GM18909 (cell line): ENCODE data around the gene INO80.

ENCODE experiments used
- ATAC-seq: cut with Tn5 transposase; IDR thresholded peaks from one replicate; pipeline ENCODE4 v1.9.1; 2021; ENCODE audit warnings: mild to moderate bottlenecking; ENCODE audit not compliant: unreplicated experiment, poor library complexity

The INO80 gene

GRCh38 chr15:41006479-41006878 is 109.6 kb downstream of the INO80 start:
- ATAC-seq, result no peak

GRCh38 chr15:41004490-41004889 is 111.6 kb downstream of the INO80 start:
- no peak for ATAC-seq

DNA sequence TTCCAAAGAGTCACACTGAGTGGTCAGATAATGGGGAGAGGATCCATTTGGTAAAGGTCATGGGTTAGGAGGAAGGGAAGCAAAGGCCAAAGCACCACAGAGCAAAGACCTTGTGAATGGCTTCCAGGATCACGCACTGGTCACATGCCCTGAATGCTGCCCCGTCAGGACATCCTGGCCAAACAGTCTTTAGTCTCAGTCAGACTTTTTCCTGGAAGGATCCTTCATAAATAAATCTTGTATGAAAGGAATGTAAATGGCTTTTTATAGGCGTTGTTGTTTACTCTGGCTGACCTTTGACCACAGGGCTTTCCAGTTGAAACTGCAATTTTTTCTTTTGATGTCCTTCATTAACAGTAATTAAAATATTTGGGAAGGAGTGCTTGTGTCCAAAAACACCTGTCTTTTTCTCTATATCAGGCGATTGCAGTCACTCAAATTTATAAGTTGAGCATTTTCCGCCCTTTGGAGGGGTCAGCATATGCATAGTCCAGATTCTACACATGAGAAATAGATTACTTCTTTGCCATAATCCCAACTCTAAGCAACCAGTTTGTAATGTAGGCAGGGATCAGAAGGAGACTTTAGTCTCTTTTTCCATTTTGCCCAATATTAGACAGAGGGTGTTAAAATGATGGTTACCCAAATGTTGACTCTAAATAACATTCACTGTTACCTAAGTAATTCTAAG is 114.4 kb downstream of the INO80 start:
- ATAC-seq, result no peak

DNA sequence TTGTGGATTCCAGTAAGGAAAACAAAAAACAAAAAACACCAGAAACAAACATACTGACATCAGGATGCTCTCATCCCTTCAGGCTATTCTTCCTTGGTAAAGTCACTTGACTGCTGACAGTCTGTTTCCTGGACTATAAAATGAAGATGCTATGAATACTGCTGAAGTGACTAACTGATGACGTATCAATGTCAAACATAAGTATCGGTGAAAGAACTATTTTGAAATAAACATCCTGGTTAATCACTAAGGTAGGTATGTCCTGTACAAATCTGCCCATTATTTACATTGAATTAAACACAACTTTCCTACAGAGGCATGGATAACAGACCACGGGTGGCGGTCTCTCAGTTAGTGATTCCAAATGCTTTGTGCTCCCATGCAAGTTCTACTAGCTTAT is 116.9 kb downstream of the INO80 start:
- no peak for ATAC-seq

GRCh38 chr15:40995656-40996055 is 120.4 kb downstream of the INO80 start:
- no peak for ATAC-seq

- ATAC-seq, result no peak
Observed at GRCh38 chr15:40992825-40993224, 123.3 kb downstream of the INO80 start.

DNA sequence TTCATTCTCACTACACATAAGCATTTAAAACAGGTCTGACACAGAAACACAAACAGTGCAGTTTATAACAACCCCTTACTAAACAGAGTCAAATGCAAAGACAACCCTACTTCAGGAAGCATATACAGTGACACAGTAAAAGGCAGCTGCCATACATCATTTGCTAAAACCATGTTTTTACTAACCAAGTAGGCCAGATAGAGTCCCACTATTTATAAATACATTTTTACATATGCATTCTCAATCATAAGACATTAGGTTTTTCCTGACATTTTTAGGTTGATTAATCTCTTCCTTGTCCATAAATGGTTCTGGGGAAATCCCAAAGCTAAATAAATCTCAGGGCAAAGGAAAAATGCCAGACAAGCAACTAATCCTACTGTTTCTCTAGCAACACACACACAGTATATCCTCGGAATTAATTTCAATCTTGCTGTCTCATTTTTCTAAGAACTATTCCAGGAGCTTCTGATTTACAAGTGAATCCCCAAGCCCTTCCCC is 123.8 kb downstream of the INO80 start:
- no peak for ATAC-seq

DNA sequence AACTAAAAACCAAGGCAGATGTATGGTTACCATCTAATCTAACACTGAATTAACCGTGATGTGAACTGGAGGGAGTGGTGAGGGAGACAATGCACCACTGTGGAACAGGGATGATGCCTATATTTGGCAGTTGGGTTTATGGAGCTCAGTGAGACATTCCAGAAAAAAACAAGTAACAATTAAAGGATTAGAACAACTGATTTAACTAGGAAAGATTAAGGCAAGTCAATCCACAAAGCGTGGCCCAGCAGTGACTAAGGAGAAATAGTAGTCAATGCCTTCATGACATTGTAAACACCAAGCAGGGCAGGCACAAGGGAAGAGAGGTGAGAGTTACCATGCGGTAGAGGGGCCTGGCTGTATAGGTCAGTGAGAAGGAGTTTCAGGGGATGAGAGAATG is 124.7 kb downstream of the INO80 start:
- no peak for ATAC-seq

- no peak for ATAC-seq
Observed at GRCh38 chr15:40990789-40991188, 125.3 kb downstream of the INO80 start.

- ATAC-seq, result no peak
Observed at GRCh38 chr15:40990080-40990479, 126.0 kb downstream of the INO80 start.

- ATAC-seq, result no peak
Observed at GRCh38 chr15:40988156-40988555, 127.9 kb downstream of the INO80 start.

DNA sequence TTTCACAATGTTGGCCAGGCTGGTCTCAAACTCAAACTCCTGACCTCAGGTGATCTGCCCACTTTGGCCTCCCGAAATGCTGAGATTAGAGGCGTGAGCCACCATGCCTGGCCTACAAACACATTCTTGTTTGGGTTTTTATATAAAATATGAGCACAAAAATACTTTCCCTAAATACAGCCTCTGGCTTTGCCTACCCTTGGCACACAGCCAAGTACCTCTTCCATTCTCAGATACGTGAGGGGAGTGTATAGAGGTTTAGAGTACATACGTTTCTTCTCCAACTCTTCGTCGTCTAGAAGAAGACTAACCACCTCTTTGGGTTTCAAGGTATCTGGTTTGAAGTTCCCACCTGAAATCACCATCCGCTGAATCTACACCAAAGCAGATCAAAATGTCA is 129.3 kb downstream of the INO80 start:
- no peak for ATAC-seq

DNA sequence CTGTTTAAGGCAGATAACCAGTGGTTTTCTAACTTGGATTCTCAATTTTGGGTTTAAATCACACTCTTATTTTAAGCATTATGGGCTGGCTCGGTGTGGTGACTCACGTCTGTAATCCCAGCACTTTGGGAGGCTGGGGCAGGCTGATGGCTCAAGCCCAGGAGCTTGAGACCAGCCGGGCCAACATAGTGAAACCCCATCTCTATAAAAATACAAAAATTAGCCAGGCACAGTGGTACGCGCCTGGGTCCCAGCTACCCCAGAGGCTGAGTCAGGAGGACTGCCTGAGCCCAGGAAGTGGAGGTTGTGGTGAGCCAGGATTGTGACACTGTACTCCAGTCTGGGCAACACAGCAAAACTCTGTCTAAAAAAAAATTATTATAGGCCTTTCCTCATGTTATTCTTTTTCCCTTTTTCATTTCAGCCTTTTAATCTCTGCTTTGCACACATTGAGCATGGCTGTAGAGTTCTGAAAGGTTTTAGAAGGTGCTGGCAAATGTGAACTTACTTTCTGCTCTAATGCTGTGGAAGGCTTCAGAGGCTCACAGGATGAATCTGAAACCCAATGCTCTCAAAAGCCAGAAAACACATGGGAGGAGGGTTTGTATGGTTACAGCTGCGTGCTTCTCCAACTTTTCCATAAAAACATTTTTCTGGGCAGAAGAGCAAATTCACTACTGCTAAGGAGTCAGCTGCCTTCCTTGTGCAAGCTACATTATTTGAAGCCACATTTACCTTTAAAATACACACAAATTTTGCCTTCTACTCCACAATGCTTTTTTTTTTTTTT is 130.3 kb downstream of the INO80 start:
- ATAC-seq, result no peak

- no peak for ATAC-seq
Observed at GRCh38 chr15:40984964-40985363, 131.1 kb downstream of the INO80 start.

- ATAC-seq, result no peak
Observed at GRCh38 chr15:40984406-40984805, 131.7 kb downstream of the INO80 start.

DNA sequence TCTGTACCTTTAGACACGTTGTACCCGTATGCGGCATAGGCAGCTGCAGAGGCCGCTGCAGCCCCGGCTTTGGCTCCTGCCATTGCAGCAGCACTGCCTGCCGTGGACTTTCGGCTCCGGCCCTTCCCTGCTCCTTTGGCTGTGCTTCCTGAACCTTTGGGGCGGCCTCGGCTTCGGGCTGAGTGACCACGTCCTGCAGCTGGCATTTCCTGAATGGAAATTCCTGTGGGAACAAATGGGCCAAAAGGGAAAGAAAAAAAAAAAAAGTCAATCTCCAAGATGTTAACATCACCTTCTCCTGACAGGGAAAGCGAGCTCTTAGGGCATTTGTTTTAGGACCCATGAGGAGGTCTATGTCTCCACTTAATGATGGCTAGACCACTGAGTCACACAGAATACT is 133.2 kb downstream of the INO80 start:
- no peak for ATAC-seq

- ATAC-seq, result no peak
Observed at GRCh38 chr15:40981186-40981585, 134.9 kb downstream of the INO80 start.

- no peak for ATAC-seq
Observed at GRCh38 chr15:40978562-40978961, 137.5 kb downstream of the INO80 start.

DNA sequence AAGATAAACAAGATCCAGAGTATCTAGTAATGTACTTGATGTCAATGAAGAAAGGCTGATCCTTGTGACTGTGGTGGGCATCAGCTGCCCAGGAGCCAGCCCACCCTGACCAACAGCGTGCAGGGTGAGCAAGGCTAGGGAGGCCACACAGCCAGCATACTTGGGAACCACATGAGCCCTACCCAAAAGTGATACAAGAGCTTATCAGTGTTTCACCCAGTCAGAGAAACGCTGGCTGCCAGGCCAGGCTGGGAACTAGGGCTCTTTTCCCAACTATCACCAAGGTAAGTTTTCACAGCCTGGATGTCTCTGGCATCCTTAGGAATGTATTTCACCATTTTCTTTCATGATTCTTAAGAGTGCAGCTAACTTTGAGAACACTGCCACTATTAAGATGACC is 137.9 kb downstream of the INO80 start:
- ATAC-seq, result no peak

DNA sequence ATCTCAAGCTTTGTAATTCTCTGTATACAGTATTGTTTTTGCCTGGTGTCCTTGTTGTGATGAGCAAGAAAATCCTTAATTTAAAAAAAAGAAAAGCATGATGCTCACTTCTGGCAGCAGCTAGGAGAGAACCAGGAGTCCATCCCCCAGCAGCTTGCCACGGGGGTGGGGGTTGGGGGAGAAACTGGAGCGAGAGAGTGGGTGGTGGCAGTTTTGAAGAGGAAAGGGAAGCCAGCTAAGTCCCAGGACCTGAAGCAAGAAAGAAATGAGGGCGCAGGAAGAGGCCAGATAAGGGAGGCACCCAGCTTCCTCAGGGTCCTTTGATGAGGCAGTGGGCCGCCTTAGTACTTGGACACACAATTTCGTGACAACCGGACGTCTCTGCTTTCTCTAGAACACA is 139.3 kb downstream of the INO80 start:
- no peak for ATAC-seq

GRCh38 chr15:40974879-40975278 is 141.2 kb downstream of the INO80 start:
- no peak for ATAC-seq

DNA sequence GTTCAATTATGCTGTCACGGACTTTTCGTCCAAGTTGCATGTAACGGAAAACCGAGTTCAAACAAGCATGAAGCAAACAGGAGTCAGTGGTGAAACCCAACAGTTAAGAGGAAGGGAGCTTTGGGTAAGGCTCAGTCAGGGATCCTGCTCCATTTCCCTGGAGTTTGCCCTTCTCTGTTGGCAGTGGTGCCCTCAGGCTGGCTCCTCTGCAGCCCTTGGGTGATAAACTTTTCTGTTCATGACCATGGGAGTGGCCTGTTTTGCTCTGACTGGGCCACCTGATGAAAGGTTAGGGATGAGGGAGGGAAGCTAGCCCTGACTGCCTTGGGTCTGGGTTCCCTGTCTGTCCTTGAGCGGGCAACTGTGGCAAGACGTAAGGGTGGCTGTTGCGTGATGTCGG is 146.7 kb downstream of the INO80 start:
- no peak for ATAC-seq
